ENCODE data around the gene ZPLD1.

ZPLD1 gene

DNA sequence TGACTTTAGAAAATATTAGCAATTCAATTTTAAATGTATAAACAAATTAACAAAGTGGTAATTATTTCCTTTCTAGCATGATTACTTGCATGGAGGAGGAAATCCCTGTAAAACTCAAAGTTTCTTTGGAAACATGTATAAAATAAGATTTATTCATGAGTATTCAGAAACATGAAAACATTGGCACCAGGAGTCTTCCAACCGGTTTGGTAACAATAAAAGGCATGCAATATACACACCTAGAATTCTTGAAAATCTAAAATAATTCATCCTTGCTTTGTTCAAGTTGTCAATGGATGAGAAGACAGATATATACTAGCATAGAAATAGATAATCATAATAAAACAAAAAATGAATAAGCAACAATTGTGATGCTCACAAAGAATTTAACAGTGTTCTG is 76.4 kb downstream of the ZPLD1 start:
- TF ChIP-seq CTCF (conservative IDR thresholded peaks at IDR 0.05; ENCODE audit: low read depth, low read length), result no peak
- DNase-seq (ENCODE audit: low read depth), result no peak
- no peak overlapping the region for H3K4me3 ChIP-seq (ENCODE audit: low read length)

DNA sequence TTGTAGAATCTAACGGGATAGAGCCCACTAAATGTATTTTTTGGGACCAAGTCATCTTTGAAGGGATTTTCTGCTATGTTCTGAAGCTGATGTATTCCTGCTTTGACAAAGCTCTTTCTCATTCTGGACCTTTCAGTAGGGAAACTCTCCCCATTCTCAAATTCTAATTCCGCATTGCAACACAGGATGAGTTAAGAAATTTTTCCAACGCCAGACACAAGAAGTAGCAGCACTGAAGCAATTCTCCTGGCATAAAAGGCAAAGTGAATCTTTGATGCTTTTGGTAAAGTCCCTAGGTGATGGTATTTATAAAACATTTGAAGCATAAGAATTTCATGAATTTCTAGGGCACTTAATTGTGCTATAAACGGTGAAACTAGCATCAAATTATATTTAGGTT is 76.8 kb downstream of the ZPLD1 start:
- no peak for DNase-seq (ENCODE audit: low read depth)
- no peak for TF ChIP-seq CTCF (conservative IDR thresholded peaks at IDR 0.05; ENCODE audit: low read depth, low read length)
- H3K4me3 ChIP-seq (ENCODE audit: low read length), result no peak overlapping the region

GRCh38 chr3:102512734-102513504 is 78.1 kb downstream of the ZPLD1 start:
- H3K4me3 ChIP-seq (ENCODE audit: low read length), result no peak overlapping the region
- DNase-seq (ENCODE audit: low read depth), result peak; percentile 55

GRCh38 chr3:102514241-102514640 is 79.4 kb downstream of the ZPLD1 start:
- TF ChIP-seq CTCF (conservative IDR thresholded peaks at IDR 0.05; ENCODE audit: low read depth, low read length), result no peak
- no peak overlapping the region for H3K4me3 ChIP-seq (ENCODE audit: low read length)
- DNase-seq (ENCODE audit: low read depth), result peak; percentile 46

More at GRCh38 chr3:102512734-102513504, 78.1 kb downstream of the ZPLD1 start:
- TF ChIP-seq CTCF (conservative IDR thresholded peaks at IDR 0.05; ENCODE audit: low read depth, low read length), result no peak

- DNase-seq (ENCODE audit: low read depth), result no peak
- no peak overlapping the region for H3K4me3 ChIP-seq (ENCODE audit: low read length)
- TF ChIP-seq CTCF (conservative IDR thresholded peaks at IDR 0.05; ENCODE audit: low read depth, low read length), result no peak
Measured at GRCh38 chr3:102521246-102521645, 86.4 kb downstream of the ZPLD1 start.

DNA sequence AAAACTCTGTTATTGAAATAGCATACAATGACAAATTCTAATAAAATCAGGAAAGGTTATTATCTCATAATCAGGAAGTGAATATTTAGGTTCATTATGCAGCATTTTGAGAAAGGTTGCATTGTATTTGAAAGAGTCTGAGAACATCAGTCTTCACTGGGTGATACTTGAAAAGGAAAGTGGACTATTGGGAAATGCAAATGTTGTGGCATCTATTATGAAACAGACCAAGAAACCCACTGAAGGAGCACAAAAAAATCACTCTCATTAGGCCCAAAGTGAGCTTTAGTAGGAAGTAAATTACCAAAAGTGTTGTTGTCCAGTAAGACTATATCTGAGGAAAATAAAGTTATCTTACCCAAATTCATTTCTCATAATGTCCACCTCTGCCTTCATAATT is 90.8 kb downstream of the ZPLD1 start:
- DNase-seq (ENCODE audit: low read depth), result no peak
- H3K4me3 ChIP-seq (ENCODE audit: low read length), result no peak overlapping the region
- TF ChIP-seq CTCF (conservative IDR thresholded peaks at IDR 0.05; ENCODE audit: low read depth, low read length), result no peak

DNA sequence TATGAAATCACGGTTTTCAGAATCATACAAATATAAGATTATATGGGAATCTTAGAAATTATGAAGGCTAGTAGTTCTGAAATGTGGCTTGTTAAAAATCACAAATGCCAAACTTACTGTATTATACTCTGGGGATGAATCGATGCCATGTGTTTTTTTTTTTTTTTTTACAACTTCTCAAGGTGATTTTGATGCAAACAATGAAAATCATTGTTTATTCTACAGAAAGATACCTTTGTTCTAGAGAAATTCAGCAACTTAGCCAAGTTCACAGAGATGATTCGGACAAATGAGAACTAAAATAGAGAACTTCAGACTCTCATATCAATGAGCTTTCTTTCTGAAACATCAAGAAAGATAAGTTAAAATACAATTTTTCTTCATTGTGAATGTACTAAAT is 92.0 kb downstream of the ZPLD1 start:
- no peak for DNase-seq (ENCODE audit: low read depth)
- H3K4me3 ChIP-seq (ENCODE audit: low read length), result no peak overlapping the region
- TF ChIP-seq CTCF (conservative IDR thresholded peaks at IDR 0.05; ENCODE audit: low read depth, low read length), result no peak

Measured in retinal pigment epithelial cell (primary cell).